ENCODE data around the gene KLKB1.

GRCh38 chr4:186221624-186222023, 5.7 kb upstream of the KLKB1 start:
- TF ChIP-seq CTCF (IDR thresholded peaks at IDR 0.05) (no peak), GATA2 (CRISPR knock-in tag; IDR thresholded peaks at IDR 0.05) (no peak), ELF1 (IDR thresholded peaks at IDR 0.05) (no peak), IRF3 (IDR thresholded peaks at IDR 0.05; ENCODE audit: low read depth, low read length) (no peak), EP300 (IDR thresholded peaks at IDR 0.05; ENCODE audit: borderline replicate concordance in 1 of 2, low read depth in 1 of 2, low read length in 1 of 2) (no peak), FOXM1 (IDR thresholded peaks at IDR 0.05; ENCODE audit: low read depth) (no peak)

Data from SK-N-SH (cell line).